ENCODE data around the gene FBXW7.

GRCh38 chr4:152571296-152571695 is 35.4 kb upstream of the FBXW7 start:
- TF ChIP-seq EP300 (IDR thresholded peaks at IDR 0.05; ENCODE audit: borderline replicate concordance) (no peak), CEBPB (IDR thresholded peaks at IDR 0.05) (no peak), TEAD4 (IDR thresholded peaks at IDR 0.05) (no peak), MAX (IDR thresholded peaks at IDR 0.05) (no peak), FOXM1 (IDR thresholded peaks at IDR 0.05; ENCODE audit: borderline replicate concordance, low read depth) (no peak), YY1 (IDR thresholded peaks at IDR 0.05; ENCODE audit: low read depth) (no peak), TAF1 (IDR thresholded peaks at IDR 0.05; ENCODE audit: low read depth) (no peak)
- TF ChIP-seq, protein P1, sequence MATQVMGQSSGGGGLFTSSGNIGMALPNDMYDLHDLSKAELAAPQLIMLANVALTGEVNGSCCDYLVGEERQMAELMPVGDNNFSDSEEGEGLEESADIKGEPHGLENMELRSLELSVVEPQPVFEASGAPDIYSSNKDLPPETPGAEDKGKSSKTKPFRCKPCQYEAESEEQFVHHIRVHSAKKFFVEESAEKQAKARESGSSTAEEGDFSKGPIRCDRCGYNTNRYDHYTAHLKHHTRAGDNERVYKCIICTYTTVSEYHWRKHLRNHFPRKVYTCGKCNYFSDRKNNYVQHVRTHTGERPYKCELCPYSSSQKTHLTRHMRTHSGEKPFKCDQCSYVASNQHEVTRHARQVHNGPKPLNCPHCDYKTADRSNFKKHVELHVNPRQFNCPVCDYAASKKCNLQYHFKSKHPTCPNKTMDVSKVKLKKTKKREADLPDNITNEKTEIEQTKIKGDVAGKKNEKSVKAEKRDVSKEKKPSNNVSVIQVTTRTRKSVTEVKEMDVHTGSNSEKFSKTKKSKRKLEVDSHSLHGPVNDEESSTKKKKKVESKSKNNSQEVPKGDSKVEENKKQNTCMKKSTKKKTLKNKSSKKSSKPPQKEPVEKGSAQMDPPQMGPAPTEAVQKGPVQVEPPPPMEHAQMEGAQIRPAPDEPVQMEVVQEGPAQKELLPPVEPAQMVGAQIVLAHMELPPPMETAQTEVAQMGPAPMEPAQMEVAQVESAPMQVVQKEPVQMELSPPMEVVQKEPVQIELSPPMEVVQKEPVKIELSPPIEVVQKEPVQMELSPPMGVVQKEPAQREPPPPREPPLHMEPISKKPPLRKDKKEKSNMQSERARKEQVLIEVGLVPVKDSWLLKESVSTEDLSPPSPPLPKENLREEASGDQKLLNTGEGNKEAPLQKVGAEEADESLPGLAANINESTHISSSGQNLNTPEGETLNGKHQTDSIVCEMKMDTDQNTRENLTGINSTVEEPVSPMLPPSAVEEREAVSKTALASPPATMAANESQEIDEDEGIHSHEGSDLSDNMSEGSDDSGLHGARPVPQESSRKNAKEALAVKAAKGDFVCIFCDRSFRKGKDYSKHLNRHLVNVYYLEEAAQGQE (IDR thresholded peaks at IDR 0.05; ENCODE audit: low read depth), result no peak
